Adrenal gland (tissue), 12 donors: Measurements from ENCODE around the gene ST7. TPM values are rescaled to one million over a fixed set of nuclear protein-coding genes. Genes with fewer than 3 reads are reported as not detected.

Experiments used
- DNase-seq, 7 donors: peaks; one replicate each; pipeline ENCODE4 v3.0.0-alpha.2; 2019 to 2020
- H3K27ac ChIP-seq, 5 donors: fragments of 200-600 bp; sonication (generic) in 4 of 5; 1 replicate in 3 of 5; 2 replicates in 2 of 5; pipeline versions ENCODE4 v1.5.1 to v1.8.0; 2016 to 2020; ENCODE audit warnings: mild to moderate bottlenecking in 1 of 5
- H3K27me3 ChIP-seq: fragments of 200-600 bp; 2 replicates; pipeline ENCODE4 v1.8.0; 2021
- H3K36me3 ChIP-seq, 2 donors: fragments of 200-600 bp; replicated peaks in 1 of 2; 1 replicate in 1 of 2; 2 replicates in 1 of 2; pipeline versions ENCODE4 v1.5.1 to v1.8.0; 2018 to 2022
- H3K4me1 ChIP-seq, 2 donors: fragments of 200-600 bp; replicated peaks in 1 of 2; 1 replicate in 1 of 2; 2 replicates in 1 of 2; pipeline versions ENCODE4 v1.5.1 to v1.8.0; 2018 to 2021
- H3K4me3 ChIP-seq, 4 donors: fragments of 200-600 bp; sonication (generic) in 3 of 4; one replicate each; pipeline ENCODE4 v1.5.1; 2016 to 2018
- H3K9me3 ChIP-seq, 3 donors: fragments of 200-600 bp; sonication (generic) in 1 of 3; replicated peaks in 1 of 3; 1 replicate in 2 of 3; 2 replicates in 1 of 3; pipeline versions ENCODE4 v1.5.1 to v1.8.0; 2016 to 2021
- POLR2A ChIP-seq, 2 donors: fragments of 450-650 bp; IDR thresholded peaks; one replicate each; pipeline ENCODE4 v1.6.1; 2017; ENCODE audit warnings: antibody characterized with exemption in 2 of 2, mild to moderate bottlenecking in 2 of 2, moderate library complexity in 1 of 2
- WGBS, 4 donors: extraction: QIAGEN DNeasy Blood & Tissue Kit in 2 of 4; methylation state at CpG; one replicate each; pipeline versions ENCODE4 v1.1.5 to v1.1.7; 2013 to 2017; 5-methylcytosine and 5-hydroxymethylcytosine counted together
- intact Hi-C, 2 donors: fragments of 100-400 bp; cut with DNase I; formaldehyde crosslinking; loops; one replicate each; pipeline versions ENCODE4 v1.14.1 to v1.15.0; 2022 to 2023
- polyA plus RNA-seq, 3 donors: library from polyadenylated mRNA; stranded (reverse); fragments of 200-250 nt in 2 of 3; fragments of 350-450 nt in 1 of 3; fragmentation: Illumina TruSeq in 1 of 3; extraction: RNeasy Lipid Tissue Mini Kit (QIAGEN cat#74804) in 1 of 3; gene quantifications; one replicate each; pipeline ENCODE4 v1.2.3, GENCODE V29; 2013 to 2014
- total RNA-seq, 9 donors: library from RNA; depleted of rRNA in 4 of 9; stranded (reverse); fragments of >200 nt in 4 of 9; fragments of 120-200 nt in 1 of 9; fragmentation: NEBNext Ultra II Directional in 1 of 9; extraction: Animal tissue kit (Norgen Biotek cat#: 25700) in 1 of 9; gene quantifications; one replicate each; pipeline versions ENCODE4 v1.1.0 to v1.2.4, GENCODE V29; 2013 to 2023
- TF ChIP-seq, protein P1 (sequence below), 6 experiments: fragments of 450-650 bp in 4 of 6; fragments of 200-600 bp in 2 of 6; sonication (generic) in 1 of 6; IDR thresholded peaks; 1 replicate in 5 of 6; 2 replicates in 1 of 6; pipeline versions ENCODE4 v1.5.1 to v1.8.0; 2016 to 2021; ENCODE audit warnings: antibody characterized with exemption in 6 of 6, mild to moderate bottlenecking in 2 of 6, moderate library complexity in 1 of 6
- donor health status: healthy with polysubstance abuse.
- donor health status: Bipolar disorder and iron deficiency.
- donor health status: DM: yes; HTN: yes; CAD: no.
- donor health status: DM: no; HTN: no; CAD: no.
- donor health status: DM: no; HTN: no; CAD: no.
- donor health status: DM: yes; HTN: yes; CAD: no.

The ST7 gene
- total and polyA plus RNA-seq, 12 donors = 15.7 to 69.9 (median 33.1) TPM

DNA sequence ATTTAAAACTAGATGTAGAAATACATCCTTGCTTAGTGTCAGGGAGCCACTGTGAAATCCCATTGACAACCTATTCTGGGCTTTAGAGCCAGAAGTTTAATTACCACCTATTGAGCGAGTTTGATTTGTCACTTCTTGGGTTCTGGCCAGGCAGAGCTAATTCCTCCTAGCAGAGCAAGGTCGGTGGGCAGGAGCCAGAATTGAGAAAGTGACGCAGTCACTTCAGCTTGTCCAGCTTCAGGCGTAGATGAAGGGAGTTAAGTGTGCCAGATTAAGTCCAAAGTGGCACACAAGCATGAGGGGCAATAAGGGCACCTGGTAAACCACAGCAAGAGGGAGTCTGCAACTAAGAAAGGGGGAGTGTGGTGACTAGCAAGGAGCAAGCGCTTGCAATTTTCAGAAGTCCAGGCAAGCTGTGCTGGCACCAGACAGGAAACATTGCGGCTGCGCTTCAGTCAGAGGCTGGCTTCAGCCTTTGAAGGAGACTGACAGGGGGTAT, 119.4 kb downstream of the ST7 start:
- 24 to 32% (median 26%) methylated on average over 7 of the region's 7 CpGs for whole genome bisulfite sequencing, 4 donors
- no peaks in the 10 kb centered on the region for H3K9me3 ChIP-seq
- H3K4me3 ChIP-seq = peak overlapping the region in 1 of 4 donors; percentile 18
- no peaks in the 10 kb centered on the region for H3K36me3 ChIP-seq
- H3K4me1 ChIP-seq = peaks cover 27 to 41% of the 10 kb centered on the region in 2 donors
- H3K27ac ChIP-seq = peak overlapping the region; percentile 2 to 81 (median 75)
- TF ChIP-seq, protein P1, sequence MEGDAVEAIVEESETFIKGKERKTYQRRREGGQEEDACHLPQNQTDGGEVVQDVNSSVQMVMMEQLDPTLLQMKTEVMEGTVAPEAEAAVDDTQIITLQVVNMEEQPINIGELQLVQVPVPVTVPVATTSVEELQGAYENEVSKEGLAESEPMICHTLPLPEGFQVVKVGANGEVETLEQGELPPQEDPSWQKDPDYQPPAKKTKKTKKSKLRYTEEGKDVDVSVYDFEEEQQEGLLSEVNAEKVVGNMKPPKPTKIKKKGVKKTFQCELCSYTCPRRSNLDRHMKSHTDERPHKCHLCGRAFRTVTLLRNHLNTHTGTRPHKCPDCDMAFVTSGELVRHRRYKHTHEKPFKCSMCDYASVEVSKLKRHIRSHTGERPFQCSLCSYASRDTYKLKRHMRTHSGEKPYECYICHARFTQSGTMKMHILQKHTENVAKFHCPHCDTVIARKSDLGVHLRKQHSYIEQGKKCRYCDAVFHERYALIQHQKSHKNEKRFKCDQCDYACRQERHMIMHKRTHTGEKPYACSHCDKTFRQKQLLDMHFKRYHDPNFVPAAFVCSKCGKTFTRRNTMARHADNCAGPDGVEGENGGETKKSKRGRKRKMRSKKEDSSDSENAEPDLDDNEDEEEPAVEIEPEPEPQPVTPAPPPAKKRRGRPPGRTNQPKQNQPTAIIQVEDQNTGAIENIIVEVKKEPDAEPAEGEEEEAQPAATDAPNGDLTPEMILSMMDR (IDR thresholded peaks at IDR 0.05) = no peak
- peak in 1 of 2 donors; percentile 29 for TF ChIP-seq POLR2A (IDR thresholded peaks at IDR 0.05)
- intact Hi-C loops = no loop called here
- DNase-seq = peak; percentile 81 to 93 (median 84)
- H3K27me3 ChIP-seq = no peaks in the 10 kb centered on the region

DNA sequence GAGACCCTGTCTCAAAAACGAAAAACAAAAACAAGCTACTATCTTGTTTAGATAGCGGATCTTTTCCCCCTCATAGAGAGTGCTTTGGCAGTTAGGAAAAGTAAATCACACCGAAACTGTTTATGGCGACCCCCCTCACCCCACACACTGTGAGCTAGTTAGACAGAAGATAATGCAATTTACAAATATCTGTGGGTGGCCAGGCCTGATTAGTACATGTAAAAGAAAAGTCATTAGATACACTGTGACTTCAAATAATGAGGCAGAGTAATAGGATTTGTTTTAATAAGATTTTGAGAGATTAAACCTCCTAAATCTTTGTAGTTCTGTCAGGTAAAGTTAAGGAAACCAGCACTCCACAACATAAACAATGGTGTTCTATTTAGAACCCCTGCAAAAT, 121.1 kb downstream of the ST7 start:
- Histone ChIP-seq H3K4me3 (no peak overlapping the region), H3K27ac (no peak overlapping the region), H3K36me3 (no peaks in the 10 kb centered on the region), H3K27me3 (no peaks in the 10 kb centered on the region), H3K4me1 (peaks cover 16 to 25% of the 10 kb centered on the region in 2 donors), H3K9me3 (no peaks in the 10 kb centered on the region)
- intact Hi-C loops = no loop called here
- WGBS, 4 donors = 89 to 95% (median 95%) methylated on average over 4 of the region's 4 CpGs
- DNase-seq = no peak
- TF ChIP-seq, protein P1 (IDR thresholded peaks at IDR 0.05) = no peak
- no peak for TF ChIP-seq POLR2A (IDR thresholded peaks at IDR 0.05)

- Histone ChIP-seq H3K36me3 (no peaks in the 10 kb centered on the region), H3K4me1 (peaks cover 16 to 19% of the 10 kb centered on the region in 2 donors), H3K27ac (no peak overlapping the region), H3K27me3 (no peaks in the 10 kb centered on the region), H3K4me3 (no peak overlapping the region), H3K9me3 (no peaks in the 10 kb centered on the region)
- intact Hi-C loops = no loop called here
- WGBS, 4 donors = 95 to 100% (median 98%) methylated on average over 2 of the region's 2 CpGs
- no peak for DNase-seq
- no peak for TF ChIP-seq POLR2A (IDR thresholded peaks at IDR 0.05)
- TF ChIP-seq, protein P1 (IDR thresholded peaks at IDR 0.05) = no peak
Observed at GRCh38 chr7:117075934-117076333, 122.6 kb downstream of the ST7 start.

GRCh38 chr7:117076426-117076943, 123.2 kb downstream of the ST7 start:
- WGBS, 4 donors = 81 to 100% (median 92%) methylated on average over 5 to 7 of the region's 7 CpGs
- Histone ChIP-seq H3K27ac (no peak overlapping the region), H3K36me3 (no peaks in the 10 kb centered on the region), H3K4me1 (peaks cover 16 to 19% of the 10 kb centered on the region in 2 donors), H3K4me3 (no peak overlapping the region), H3K27me3 (no peaks in the 10 kb centered on the region), H3K9me3 (no peaks in the 10 kb centered on the region)
- TF ChIP-seq POLR2A (IDR thresholded peaks at IDR 0.05) = no peak
- TF ChIP-seq, protein P1 (IDR thresholded peaks at IDR 0.05) = no peak
- intact Hi-C loops = no loop called here
- DNase-seq = no peak
